CD4-positive, alpha-beta T cell treated with Interleukin-15 for 4 hours (primary cell): Measurements from ENCODE around the gene DYNLT1.
"Not testable (repeated sequence)": the region's sequence is repeated elsewhere in the genome, so short reads cannot be mapped to it uniquely, and the experiment has no call there.

Experiments used
- DNase-seq: peaks from one replicate; pipeline ENCODE4 v3.0.0-alpha.2; 2020; ENCODE audit warnings: low spot score

The DYNLT1 gene

GRCh38 chr6:158621694-158622544 lies 22.6 kb downstream of the DYNLT1 start:
- no peak for DNase-seq

- DNase-seq, result no peak
Measured at GRCh38 chr6:158620963-158621693, 23.4 kb downstream of the DYNLT1 start.

- DNase-seq, result no peak
Measured at GRCh38 chr6:158619922-158620801, 24.4 kb downstream of the DYNLT1 start.

GRCh38 chr6:158618289-158618688 lies 26.3 kb downstream of the DYNLT1 start:
- not testable (repeated sequence) for DNase-seq

GRCh38 chr6:158614606-158615005 lies 29.9 kb downstream of the DYNLT1 start:
- DNase-seq, result not testable (repeated sequence)

- no peak for DNase-seq
Measured at GRCh38 chr6:158611541-158612370, 32.8 kb downstream of the DYNLT1 start.

GRCh38 chr6:158611039-158611438 lies 33.5 kb downstream of the DYNLT1 start:
- no peak for DNase-seq

- no peak for DNase-seq
Measured at GRCh38 chr6:158610319-158610968, 34.1 kb downstream of the DYNLT1 start.

GRCh38 chr6:158609455-158610155 lies 34.9 kb downstream of the DYNLT1 start:
- DNase-seq, result no peak

- no peak for DNase-seq
Measured at GRCh38 chr6:158608221-158608620, 36.3 kb downstream of the DYNLT1 start.

- no peak for DNase-seq
Measured at GRCh38 chr6:158607411-158608170, 37.0 kb downstream of the DYNLT1 start.

- DNase-seq, result no peak
Measured at GRCh38 chr6:158606935-158607334, 37.6 kb downstream of the DYNLT1 start.

GRCh38 chr6:158606011-158606410 lies 38.5 kb downstream of the DYNLT1 start:
- DNase-seq, result not testable (repeated sequence)

- peak; percentile 47 for DNase-seq
Measured at GRCh38 chr6:158605266-158605878, 39.2 kb downstream of the DYNLT1 start.

GRCh38 chr6:158604048-158604406 lies 40.5 kb downstream of the DYNLT1 start:
- DNase-seq, result no peak

GRCh38 chr6:158603261-158604047 lies 41.1 kb downstream of the DYNLT1 start:
- no peak for DNase-seq

GRCh38 chr6:158599635-158600034 lies 44.9 kb downstream of the DYNLT1 start:
- no peak for DNase-seq

- DNase-seq, result no peak
Measured at GRCh38 chr6:158597565-158597964, 47.0 kb downstream of the DYNLT1 start.
